Measurements from ENCODE around the gene SMIM24. TPM values are rescaled to one million over a fixed set of nuclear protein-coding genes. Genes with fewer than 3 reads are reported as not detected.

SMIM24 gene
- total and polyA plus RNA-seq, 2 experiments from 2014 or later = 0.22 to 0.63 TPM

DNA sequence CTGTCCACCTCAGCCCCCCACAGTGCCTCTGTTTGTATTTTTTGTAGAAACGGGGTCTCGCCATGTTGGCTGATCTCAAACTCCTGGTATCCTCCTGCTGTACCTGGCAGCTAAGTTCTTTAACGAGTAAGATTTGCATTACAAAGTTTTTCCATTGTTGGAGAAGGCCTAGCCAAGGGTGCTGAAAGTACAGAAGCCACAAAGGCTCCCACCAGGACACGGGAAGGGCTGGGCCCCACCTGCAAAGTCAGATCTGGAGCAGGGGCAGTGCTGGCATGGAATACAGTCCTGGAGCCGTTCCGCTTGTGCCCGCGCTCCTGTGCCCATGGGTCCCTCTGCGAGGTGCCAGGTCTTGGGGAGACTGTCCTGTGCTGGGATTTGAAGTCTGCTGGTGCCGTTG, 37.9 kb upstream of the SMIM24 start:
- TF ChIP-seq CTCF (IDR thresholded peaks at IDR 0.05; ENCODE audit: low read depth, low read length) = no peak
- no peak for DNase-seq (ENCODE audit: low read depth in 1 of 2, low spot score in 1 of 2)
- Histone ChIP-seq H3K36me3 (no peaks in the 10 kb centered on the region), H3K4me3 (no peak overlapping the region), H3K27ac (no peak overlapping the region), H3K4me1 (ENCODE audit: low read depth) (no peaks in the 10 kb centered on the region), H3K27me3 (no peaks in the 10 kb centered on the region), H3K9me3 (ENCODE audit: low read depth) (no peaks in the 10 kb centered on the region)

DNA sequence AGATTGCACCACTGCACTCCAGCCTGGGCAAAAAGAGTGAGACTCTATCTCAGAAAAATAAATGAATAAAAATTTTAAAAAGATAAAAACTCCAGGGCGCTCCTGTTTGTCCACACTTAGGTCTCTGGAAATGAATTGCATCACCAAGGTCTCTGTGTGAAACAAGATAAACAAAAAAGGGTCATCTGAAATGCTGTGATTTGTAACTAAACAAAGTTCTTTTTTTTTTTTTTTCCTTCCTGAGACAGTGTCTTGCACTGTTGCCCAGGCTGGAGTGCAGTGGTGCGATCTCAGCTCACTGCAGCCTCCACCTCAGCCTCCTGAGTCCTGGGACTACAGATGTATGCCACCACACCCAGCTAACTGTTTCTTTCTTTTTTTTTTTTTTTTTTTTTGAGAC, 37.3 kb upstream of the SMIM24 start:
- no peak overlapping the region for H3K27ac ChIP-seq
- no peaks in the 10 kb centered on the region for H3K4me1 ChIP-seq (ENCODE audit: low read depth)

DNA sequence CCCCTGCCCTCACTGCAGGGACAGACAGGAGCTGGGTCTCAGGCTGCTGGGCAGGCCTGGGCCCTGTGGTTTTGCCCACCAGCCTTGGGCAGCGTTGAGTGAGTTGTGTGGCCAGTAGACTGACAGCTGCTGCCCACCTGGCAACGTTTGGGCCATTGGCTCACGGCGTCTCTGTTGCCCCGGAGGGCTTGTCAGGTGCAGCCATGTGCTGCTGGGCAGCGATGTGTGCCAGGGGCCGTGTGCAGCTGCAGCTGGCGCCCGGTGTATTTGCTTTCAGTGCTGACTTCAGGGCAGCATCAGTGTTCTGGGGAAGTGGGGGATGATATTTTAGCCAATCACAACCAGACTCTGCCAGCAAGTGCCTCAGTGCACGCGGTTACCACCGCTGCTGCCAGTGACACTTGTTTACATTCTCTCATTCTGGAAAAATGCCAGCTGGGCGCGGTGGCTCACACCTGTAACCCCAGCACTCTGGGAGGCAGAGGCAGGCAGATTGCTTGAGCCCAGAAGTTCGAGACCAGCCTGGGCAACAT, 36.4 kb upstream of the SMIM24 start:
- Histone ChIP-seq H3K4me1 (ENCODE audit: low read depth) (no peaks in the 10 kb centered on the region), H3K36me3 (no peaks in the 10 kb centered on the region), H3K27ac (no peak overlapping the region), H3K4me3 (no peak overlapping the region), H3K27me3 (no peaks in the 10 kb centered on the region), H3K9me3 (ENCODE audit: low read depth) (no peaks in the 10 kb centered on the region)
- DNase-seq (ENCODE audit: low read depth in 1 of 2, low spot score in 1 of 2) = no peak
- no peak for TF ChIP-seq CTCF (IDR thresholded peaks at IDR 0.05; ENCODE audit: low read depth, low read length)

More for the DNA sequence above, 37.3 kb upstream of the SMIM24 start:
- no peaks in the 10 kb centered on the region for H3K36me3 ChIP-seq
- H3K9me3 ChIP-seq (ENCODE audit: low read depth) = no peaks in the 10 kb centered on the region
- TF ChIP-seq CTCF (IDR thresholded peaks at IDR 0.05; ENCODE audit: low read depth, low read length) = no peak
- no peak for DNase-seq (ENCODE audit: low read depth in 1 of 2, low spot score in 1 of 2)
- no peaks in the 10 kb centered on the region for H3K27me3 ChIP-seq
- H3K4me3 ChIP-seq = no peak overlapping the region

DNA sequence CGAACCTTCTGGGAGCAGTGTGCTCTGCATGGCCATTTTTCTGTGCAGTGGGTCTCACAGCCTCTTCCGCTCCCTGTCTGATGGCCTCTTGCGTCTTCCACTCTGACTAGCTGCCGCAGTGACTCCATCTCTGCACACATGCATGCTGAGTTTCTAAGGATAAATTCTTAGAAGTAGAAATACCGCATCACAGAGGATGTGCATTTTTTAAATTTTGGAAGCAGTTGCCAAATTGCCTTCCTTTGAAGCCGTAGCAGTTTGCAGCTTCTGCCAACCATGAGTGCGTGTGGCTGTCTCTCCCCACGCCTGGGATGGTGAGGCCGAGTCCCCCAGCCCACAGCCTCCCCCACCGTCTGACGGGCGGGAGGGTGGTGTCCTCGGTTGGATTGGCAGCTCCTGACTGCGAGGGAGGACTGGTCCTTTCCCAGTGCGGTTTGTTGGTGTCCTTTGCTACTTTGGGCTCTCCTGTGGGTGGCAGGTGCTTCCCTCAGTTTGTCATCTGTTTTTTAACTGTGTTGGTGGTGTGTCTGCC, 35.6 kb upstream of the SMIM24 start:
- H3K4me3 ChIP-seq = no peak overlapping the region
- H3K36me3 ChIP-seq = no peaks in the 10 kb centered on the region
- H3K27ac ChIP-seq = no peak overlapping the region

DNA sequence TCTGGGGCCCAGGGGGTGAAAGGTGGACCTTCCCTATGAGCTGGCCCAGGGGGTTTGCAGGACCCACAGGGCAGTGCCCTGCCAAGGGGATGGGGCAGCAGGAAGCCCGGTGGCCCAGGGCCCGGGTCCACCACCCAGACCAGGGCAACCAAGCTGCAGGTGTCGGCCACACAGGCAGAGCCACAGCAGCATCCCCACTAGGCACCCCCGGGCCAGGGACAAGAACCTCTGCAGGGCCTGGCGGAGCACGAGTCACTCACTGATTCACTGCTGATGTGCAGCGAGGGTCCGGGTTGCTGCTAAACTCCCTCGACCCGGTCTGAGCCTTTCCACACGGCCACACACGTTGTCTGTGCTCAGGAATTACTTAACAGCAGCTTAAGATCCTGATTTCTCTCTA, 34.6 kb upstream of the SMIM24 start:
- Histone ChIP-seq H3K36me3 (no peaks in the 10 kb centered on the region), H3K9me3 (ENCODE audit: low read depth) (no peaks in the 10 kb centered on the region), H3K27ac (no peak overlapping the region), H3K4me1 (ENCODE audit: low read depth) (no peaks in the 10 kb centered on the region), H3K4me3 (no peak overlapping the region), H3K27me3 (no peaks in the 10 kb centered on the region)
- TF ChIP-seq CTCF (IDR thresholded peaks at IDR 0.05; ENCODE audit: low read depth, low read length) = no peak
- DNase-seq (ENCODE audit: low read depth in 1 of 2, low spot score in 1 of 2) = no peak

More for the DNA sequence above, 35.6 kb upstream of the SMIM24 start:
- DNase-seq (ENCODE audit: low read depth in 1 of 2, low spot score in 1 of 2) = no peak
- H3K27me3 ChIP-seq = no peaks in the 10 kb centered on the region
- no peaks in the 10 kb centered on the region for H3K9me3 ChIP-seq (ENCODE audit: low read depth)
- no peak for TF ChIP-seq CTCF (IDR thresholded peaks at IDR 0.05; ENCODE audit: low read depth, low read length)
- no peaks in the 10 kb centered on the region for H3K4me1 ChIP-seq (ENCODE audit: low read depth)
